GM18909 (cell line): ENCODE data around the gene TPST2.

Experiments
- ATAC-seq: cut with Tn5 transposase; IDR thresholded peaks from one replicate; pipeline ENCODE4 v1.9.1; 2021; ENCODE audit warnings: mild to moderate bottlenecking; ENCODE audit not compliant: unreplicated experiment, poor library complexity

TPST2 gene

DNA sequence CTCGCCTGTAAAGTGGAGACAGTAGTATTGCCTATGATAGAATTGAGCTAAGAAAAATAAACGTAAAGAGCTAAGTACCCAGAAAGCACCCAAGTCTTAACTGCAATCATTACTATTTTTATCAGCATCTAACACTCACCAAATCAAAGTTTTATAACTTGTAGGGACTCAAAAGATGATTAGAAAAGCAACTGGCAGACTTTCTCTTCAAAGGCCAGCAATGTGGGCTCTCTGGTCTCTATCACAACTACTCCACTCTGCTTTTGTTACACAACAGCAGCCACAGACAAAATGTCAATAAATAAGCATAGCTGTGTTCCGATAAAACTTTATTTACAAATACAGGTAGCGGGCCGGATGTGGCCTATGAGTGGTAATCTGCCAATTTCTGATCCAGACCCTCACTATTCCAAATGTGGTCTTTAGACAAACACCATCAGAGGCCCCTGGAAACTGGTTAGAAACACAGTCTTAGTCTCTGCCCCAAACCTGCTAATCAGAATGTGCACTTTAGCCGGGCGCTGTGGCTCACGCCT, 8.2 kb downstream of the TPST2 start:
- no peak for ATAC-seq

DNA sequence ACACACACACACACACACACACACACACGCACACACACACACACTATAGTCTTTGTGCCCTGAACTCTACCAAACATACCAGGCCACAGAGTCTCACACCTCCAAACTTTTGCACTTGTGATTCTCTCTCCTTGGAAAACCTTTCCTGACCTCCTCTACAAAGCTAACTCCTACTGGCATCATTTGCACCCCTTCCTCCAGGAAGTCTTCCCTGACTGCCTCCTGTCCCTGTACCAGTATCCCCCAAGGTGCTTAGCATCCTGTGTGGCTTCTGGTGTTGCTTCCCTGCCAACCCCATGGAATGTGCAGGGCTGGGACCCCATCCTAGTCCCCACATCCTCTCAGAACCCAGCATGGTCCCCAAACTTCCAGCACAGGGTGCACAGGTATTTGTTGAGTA, 8.9 kb downstream of the TPST2 start:
- ATAC-seq = no peak

DNA sequence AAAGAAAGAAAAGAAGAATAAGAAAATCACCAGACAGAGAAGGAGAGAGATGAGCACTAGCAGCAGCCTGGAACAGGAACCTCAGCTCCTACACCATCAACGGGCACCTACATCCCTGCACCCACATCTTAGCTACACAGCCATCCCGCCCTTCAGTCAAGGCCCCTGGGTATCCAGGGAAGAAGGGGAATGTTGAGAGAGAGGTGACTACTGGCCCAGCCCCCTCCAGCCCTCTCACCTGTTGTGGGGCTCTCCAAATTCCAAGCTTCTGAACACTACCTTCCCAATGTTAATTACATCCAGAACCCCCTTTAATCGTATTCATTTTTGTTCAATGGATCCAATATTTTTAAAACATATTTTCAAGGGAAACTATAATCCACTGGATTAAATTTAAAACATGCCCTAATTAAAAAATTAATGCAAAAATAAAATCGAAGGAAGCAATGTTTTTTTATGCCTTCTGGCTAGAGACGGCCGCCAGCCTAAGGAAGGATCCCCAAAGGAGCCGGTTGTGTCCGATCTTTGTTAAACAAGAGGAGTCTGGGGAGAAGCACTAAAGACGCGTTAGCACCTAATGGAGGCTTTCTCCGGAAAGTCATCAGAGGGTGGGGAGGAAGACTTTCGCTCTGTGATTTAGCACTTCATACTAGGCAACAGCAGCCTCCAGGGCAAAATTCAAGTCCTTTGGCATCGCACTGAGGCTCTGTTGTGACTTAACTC, 9.5 kb downstream of the TPST2 start:
- no peak for ATAC-seq

DNA sequence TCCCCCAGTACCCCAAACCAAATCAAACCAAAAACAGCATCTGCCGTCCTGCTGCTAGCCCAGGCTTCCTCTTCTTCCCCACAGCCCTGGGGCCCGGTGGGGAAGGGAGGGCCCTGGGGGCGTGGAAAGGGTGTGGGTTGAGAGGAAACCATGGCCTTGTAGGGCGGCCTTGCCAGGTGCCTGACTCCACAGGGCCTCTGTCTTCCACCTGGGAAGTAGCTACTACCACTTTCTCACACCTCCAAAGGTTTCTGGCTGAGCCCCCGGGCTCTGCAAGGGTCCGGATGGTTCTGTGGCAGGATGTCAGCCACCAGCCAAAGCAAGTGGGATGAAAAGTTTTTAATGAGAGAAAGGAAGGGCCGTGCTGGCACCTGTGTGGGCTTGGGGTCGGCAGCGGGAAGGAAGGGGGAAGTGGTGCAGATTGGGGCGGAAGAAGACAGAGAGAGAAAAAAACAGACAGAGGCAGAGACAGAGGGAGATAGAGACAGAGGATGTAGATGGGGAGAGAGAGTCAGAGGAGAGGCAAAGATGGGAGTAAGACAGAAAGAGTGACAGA, 10.5 kb downstream of the TPST2 start:
- ATAC-seq = peak; percentile 68

DNA sequence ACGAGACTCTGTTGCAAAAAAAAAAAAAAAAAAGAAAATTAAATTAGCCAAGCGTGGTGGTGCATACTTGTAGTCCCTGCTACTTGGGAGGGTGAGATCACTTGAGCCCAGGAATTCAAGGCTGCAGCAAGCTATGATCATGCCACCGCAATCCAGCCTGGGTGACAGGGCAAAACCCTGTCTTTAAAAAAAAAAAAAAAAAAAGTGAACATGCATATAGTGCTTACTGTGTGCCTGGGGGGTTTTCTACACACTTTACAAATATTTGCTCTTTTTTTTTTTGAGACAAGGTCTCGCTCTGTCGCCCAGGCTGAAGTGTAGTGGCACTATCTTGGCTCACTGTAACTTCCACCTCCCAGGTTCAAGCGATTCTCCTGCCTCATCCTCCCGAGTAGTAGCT, 12.9 kb downstream of the TPST2 start:
- ATAC-seq = no peak

DNA sequence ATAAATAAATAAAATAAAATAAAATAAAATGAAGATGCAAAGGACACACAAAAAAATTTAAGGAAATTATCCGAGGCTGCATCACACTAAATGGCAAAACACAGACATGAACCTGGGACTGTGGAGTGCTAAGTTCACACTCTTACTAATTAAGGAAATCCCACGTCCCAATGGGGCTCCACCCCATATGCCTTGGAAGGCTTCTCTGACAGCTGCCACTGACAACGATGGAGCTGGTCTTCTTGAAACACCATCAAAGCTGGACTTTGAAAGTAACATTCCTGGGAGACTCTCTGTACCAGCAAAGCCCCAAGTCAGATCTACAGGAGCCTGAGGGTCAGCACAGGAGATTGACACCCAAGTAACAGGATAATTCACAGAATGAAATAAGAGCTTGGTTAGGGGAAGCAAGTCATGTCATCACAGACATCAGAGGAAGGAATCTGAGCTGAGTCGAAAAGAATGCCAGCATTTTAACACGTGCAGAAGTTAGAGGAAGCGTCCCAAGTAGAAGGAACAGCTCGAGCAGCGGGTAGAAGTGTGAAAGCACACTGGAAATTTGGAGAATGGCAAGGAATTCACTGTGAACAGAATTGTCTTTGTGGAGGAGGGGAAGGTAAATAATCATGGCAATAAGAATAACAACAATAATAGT, 13.8 kb downstream of the TPST2 start:
- ATAC-seq = no peak

DNA sequence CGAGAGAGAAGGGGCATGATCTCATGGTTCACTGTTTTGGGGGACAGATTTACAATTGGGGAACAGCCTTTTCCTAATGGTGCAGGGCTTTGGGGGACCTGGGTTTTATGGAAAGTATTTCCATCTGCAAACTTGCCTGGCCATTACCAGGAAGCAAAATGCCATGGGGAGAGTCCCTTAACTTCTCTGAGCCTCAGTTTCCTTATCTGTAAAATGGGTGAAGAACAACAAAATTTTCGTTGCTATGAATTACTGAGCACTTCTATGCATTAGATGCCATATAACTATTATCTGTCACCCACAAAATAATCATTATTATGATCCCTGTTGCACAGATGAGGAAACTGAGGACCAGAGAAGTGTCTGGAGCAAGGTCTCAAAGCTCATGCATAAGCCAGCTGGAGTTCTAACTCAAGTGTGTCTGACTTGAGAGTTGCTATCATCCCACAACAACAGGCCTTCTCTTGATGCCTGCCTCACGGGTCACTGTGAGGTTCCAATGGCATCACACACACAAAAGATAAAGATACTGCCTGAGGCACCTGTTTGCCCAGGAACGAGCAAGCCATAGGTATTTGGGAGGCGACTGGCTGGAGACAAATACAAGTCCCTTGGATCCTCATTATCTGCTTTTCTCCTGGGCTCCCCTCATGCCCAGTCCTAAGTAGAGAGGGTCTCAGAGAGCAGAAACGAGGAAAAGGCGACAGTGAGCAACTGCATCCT, 15.8 kb downstream of the TPST2 start:
- ATAC-seq = no peak

DNA sequence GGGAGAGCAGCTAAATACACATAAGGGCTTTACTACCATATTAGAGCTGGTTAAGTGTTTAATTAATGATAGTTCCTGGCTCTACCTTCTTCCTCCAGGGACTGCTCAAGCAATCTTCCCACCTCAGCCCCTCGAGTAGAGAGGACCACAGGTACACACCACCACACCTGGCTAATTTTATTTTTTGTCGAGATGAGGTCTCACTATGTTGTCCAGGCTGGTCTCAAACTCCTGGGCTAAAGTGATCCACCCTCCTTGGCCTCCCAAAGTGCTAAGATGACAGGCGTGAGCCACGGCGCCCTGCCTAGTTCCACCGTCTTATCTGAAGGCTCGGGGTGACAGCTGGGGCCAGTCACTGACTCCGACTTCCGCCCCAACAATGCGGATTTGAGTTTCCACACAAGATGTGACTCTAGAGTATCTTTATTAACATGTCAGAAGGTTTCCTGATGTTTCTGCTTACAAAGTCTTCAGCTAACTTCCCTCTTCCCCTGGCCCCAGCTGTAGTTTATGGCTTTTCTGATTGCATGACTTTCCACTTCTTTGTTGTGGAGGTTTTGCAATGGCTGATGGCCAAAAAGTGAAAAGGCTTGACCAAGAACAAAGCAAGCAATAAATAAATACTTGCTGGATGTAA, 16.8 kb downstream of the TPST2 start:
- no peak for ATAC-seq

DNA sequence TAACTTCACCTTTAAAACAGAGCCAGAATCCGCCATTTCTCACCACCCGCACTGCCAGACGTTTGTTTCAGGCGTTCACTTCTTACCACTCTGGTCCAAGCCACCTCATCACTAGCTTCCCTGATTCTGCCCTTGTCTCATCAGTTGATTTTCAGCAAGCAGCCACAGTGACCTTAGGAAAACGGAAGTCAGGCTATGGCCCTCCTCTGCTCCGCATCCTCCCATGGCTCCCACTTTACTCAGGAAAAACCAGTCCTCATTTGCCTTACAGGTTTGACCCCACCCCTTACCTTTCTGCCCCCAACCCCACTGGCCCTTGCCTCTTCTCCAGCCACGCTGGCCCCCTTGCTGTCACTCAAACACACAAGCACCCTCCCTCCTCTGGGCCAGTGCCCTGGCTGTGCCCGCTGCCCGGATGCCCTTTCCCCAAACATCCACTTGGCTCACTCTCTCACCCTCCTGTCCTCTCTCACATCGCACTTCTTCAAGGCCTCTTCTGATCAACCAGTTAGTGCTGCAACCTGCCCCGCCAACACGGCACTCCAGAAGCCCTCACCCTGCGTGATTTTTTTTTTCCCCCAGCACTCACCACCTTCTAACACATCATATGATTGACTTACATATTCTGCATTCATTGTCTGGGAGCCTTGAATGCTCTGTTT, 18.9 kb downstream of the TPST2 start:
- ATAC-seq = no peak

DNA sequence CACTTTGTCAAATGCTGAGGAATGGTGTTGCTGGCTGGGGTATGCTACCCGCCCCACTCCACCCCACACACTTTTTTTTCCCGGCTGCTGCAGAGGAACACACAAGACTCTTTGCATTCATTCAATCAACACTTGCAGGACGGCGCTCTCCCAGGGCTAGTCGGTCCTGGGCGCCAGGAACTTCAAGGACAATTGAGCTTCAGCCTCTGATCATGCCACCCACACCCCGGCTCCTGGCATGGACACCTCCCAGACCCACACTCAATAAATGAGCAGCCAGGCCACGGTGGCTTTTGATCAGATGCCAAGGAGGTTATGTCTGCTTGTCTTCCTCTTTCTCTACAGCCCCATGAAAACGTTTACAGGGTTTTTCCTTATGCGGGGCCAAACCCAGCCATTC, 19.8 kb downstream of the TPST2 start:
- no peak for ATAC-seq

DNA sequence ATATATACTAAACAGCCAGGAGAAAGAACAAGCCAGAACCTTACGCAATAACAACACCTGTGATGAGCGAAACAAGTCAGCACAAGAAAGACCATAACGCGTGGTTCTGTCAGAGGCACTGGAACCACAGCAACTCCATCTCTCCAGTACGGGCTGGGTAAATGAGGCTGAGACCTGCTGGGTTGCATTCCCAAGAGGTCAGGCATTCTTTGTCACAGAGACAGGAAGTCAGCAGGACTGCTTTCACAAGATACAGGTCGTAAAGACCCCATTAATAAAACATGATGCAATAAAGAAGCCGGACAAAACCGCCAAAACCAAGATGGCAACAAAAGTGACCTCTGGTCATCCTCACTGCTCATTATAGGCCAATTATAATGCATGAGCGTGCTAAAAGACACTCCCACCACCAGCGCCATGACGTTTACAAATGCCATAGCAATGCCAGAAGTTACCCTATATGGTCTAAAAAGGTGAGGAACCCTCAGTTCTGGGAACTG, 21.7 kb downstream of the TPST2 start:
- no peak for ATAC-seq

DNA sequence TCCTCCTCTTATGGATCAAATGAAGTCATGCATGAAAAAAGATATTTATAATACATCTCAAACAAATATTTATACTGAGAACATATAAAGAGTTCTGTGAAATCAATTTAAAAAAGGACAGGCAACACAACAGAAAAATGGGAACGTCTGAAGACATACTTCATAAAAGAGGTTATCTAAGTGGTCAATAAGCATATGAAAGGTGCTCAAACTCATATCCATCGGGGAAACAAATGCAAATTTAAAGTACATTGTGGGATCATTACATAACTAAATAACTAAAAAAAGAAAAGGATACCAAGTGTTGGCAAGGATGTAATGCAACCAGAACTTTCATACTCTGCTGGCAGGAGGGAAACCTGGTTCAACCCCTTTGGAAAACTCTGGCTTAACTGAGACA, 22.3 kb downstream of the TPST2 start:
- ATAC-seq = no peak

DNA sequence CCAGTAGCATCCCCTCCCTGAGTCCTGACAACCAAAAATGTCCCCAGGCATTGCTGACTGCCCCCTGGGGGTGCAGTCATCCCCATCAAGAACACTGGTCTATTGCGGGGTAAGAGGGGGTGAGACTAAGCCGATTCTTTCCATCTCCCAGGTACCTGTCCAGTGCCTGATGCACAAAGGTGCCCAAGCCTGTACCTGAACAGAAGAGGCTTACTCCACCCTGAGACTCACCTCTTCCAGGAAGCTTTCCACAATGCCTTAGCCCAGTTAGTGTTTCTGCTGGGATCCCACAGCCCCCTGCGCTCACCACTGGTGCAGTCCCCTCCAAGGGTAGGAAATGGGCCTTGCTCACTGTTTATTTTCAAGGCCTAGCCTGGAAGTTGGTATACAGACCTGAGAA, 22.9 kb downstream of the TPST2 start:
- no peak for ATAC-seq

DNA sequence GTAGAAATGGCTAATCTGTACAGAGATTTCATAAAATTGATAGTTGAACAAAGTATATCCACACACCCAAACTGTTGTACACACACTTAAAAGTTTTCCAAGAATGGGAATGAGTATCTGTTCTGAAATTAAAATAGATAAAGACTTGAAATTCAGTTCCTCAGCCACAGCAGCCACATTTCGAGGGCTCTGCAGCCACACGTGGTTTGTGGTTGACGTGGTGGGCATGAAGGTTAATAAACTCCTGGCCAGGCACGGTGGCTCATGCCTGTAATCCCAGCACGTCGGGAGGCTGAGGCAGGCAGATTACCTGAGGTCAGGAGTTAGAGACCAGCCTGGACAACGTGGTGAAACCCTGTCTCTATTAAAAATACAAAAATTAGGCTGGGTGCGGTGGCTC, 24.0 kb downstream of the TPST2 start:
- ATAC-seq = no peak

DNA sequence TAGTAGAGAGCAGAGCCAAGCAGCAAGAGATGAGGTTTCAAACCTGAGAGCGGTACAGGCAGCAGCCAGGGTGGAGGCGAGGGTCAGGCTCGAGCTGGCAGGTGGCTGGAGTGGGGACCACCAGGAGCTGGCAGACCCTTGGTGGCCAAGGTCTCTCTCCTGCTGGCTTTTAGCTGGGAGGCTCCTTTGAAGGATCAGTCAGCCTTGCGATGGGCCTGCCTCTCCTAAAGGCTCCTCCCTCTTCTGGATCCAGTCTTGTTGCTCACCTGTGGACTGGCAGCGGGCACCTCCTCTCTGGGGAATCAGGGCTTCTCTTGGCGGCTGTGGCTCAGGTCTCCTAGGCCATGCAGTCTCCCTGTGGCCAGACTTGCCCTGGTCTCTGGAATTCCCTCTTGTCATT, 24.8 kb downstream of the TPST2 start:
- no peak for ATAC-seq

DNA sequence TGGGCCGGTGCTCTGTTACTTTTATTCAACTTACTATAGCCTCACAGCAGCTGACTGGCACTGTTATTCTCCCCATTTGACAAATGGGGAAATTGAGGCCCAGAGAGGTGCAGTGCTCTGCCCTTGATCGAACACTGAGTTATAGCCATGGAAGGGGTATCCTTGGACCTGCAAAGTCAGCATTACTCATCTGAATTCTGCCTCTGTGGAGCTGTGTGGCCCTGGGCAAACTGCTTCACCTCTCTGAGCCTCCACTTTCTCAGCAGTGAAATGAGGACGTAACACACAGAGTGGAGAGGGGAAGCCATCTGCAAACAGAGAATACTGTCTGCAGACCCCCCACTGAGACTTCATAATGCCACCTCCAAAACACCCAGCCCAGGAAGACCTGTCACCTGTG, 25.3 kb downstream of the TPST2 start:
- no peak for ATAC-seq

DNA sequence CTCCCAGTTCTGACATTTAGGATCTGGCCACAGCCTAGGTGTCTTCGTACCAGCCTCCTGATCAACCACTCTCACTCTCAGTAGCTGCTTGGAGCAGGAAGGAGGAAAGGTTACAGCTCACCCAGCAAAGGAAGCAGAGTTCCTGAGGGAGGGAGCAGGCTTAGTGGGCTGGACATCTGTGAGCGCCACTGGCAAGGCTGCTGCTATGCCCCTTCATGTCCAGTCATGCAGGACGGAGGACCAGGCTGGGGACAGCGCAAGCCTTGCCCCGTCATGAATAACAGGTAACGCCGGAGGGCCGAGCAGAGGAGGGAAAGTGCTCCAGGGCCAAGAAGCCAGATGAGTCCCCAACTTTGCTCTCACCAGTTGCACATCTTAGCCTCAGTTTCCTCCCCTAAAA, 25.8 kb downstream of the TPST2 start:
- no peak for ATAC-seq

DNA sequence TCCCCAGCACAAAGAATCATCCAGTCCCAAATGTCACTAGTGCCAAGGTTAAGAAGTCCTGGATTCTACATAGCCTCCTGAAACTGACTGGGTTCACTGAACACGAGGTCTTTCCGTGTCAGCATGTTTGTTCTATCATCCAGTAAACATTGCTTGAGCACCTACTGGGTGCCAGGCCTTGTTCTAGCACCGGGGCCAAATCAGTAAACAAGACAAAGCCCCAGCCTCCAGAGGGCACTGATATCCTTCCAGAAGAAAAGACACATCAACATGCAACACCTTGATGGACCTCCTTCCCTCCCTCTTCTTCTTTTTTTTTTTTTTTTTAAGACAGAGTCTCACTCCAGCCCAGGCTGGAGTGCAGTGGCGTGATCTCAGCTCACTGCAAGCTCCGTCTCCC, 26.9 kb downstream of the TPST2 start:
- no peak for ATAC-seq

DNA sequence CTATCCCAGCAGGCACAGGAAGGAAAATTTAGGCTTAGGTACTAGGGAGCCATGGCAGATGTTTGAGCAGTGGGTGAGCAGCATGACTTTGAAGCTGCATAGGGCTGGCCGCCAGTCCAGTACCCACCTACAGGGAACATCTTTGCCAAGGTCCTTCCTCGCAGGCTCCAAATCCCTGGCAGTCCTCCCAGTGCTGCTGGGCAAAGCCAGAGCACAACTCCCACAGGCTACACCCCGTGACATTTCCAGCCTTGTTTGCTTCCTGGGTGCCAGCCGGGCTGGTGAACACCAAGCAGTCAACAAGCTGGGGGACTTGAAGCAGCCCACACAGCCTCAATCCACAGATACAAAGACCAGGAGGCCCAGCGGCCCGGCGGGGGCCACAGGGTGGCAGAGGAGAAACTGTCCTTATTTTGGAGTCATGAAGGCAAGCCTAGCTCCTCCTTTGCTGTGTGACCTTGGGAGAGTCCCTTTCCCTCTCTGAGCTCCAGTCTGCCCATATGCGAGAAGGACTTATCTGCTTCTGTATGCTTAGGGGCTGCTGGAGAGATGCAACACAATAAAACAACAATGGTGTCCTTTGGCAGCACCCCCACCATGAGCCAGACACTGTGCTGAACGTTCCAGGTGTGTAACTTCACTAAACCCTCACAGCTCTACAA, 28.0 kb downstream of the TPST2 start:
- ATAC-seq = no peak
